Endodermal cell (in vitro differentiated cells): Measurements from ENCODE around the gene RAI2. TPM values are rescaled to one million over a fixed set of nuclear protein-coding genes. Genes with fewer than 3 reads are reported as not detected.

Experiments
- DNase-seq: peaks from one replicate; pipeline ENCODE4 v3.0.0-alpha.2; 2017
- H3K27ac ChIP-seq: 2 replicates; pipeline ENCODE4 v1.5.1; 2013; ENCODE audit warnings: mild to moderate bottlenecking, low read depth, low read length, moderate library complexity
- H3K27me3 ChIP-seq: 2 replicates; pipeline ENCODE4 v1.6.1; 2013; ENCODE audit warnings: mild to moderate bottlenecking, low read length, moderate library complexity; ENCODE audit not compliant: insufficient read depth, control insufficient read depth, poor library complexity, severe bottlenecking
- H3K36me3 ChIP-seq: 2 replicates; pipeline ENCODE4 v1.7.0; 2013; ENCODE audit warnings: mild to moderate bottlenecking, low read length, moderate library complexity; ENCODE audit not compliant: control insufficient read depth, insufficient read depth
- H3K4me1 ChIP-seq: one replicate; pipeline ENCODE4 v1.7.0; 2013; ENCODE audit warnings: low read length; ENCODE audit not compliant: control insufficient read depth, insufficient read depth
- H3K4me3 ChIP-seq: 2 replicates; pipeline ENCODE4 v1.5.1; 2013; ENCODE audit warnings: mild to moderate bottlenecking, low read length, moderate library complexity
- H3K9ac ChIP-seq: 2 replicates; pipeline ENCODE4 v1.6.1; 2013; ENCODE audit warnings: mild to moderate bottlenecking, low read length, moderate library complexity; ENCODE audit not compliant: poor library complexity, severe bottlenecking; ENCODE audit errors: extremely low read depth
- H3K9me3 ChIP-seq: 2 replicates; pipeline ENCODE4 v1.6.1; 2013; ENCODE audit warnings: mild to moderate bottlenecking, low read length, moderate library complexity; ENCODE audit not compliant: control insufficient read depth
- H3K27ac Mint-ChIP-seq: 2 replicates; pipeline ENCODE4 v1.8.0; 2020; ENCODE audit warnings: mixed read lengths
- H3K27me3 Mint-ChIP-seq: 2 replicates; pipeline ENCODE4 v1.8.0; 2021; ENCODE audit warnings: mild to moderate bottlenecking, mixed read lengths; ENCODE audit not compliant: insufficient read depth
- H3K36me3 Mint-ChIP-seq: 2 replicates; pipeline ENCODE4 v1.8.0; 2020; ENCODE audit warnings: low read depth, mixed read lengths
- H3K4me1 Mint-ChIP-seq: 2 replicates; pipeline ENCODE4 v1.8.0; 2020; ENCODE audit warnings: mixed read lengths
- H3K4me3 Mint-ChIP-seq: 2 replicates; pipeline ENCODE4 v1.8.0; 2020; ENCODE audit warnings: mild to moderate bottlenecking, moderate library complexity, mixed read lengths
- H3K9me3 Mint-ChIP-seq: 2 replicates; pipeline ENCODE4 v1.8.0; 2020; ENCODE audit warnings: mild to moderate bottlenecking, mixed read lengths
- WGBS, 2 experiments: methylation state at CpG; one replicate each; pipeline versions ENCODE4 v1.1.5 to v1.1.7; 2013; ENCODE audit warnings: missing lambda C conversion rate in 2 of 2, mixed read lengths in 1 of 2; ENCODE audit not compliant: insufficient coverage in 1 of 2, insufficient read length in 1 of 2; 5-methylcytosine and 5-hydroxymethylcytosine counted together
- long read RNA-seq, 4 experiments: library from polyadenylated mRNA in 2 of 4; library from RNA in 1 of 4; library from capped mRNA in 1 of 4; stranded (forward) in 3 of 4; unstranded in 1 of 4; transcript quantifications; one replicate each; pipeline ENCODE4 v2.0.0, GENCODE V29; 2020 to 2021; ENCODE audit warnings: inconsistent platforms in 1 of 4
- polyA plus RNA-seq, 2 experiments: library from polyadenylated mRNA; stranded (reverse); fragments of 50-300 nt; gene quantifications; one replicate each; pipeline ENCODE4 v1.2.3, GENCODE V29; 2013
- total RNA-seq, 2 donors: library from RNA; stranded (reverse); fragmentation: NEBNext Ultra II Directional in 1 of 2; extraction: Animal tissue kit (Norgen Biotek cat#: 25700) in 1 of 2; gene quantifications; 2 replicates in 1 of 2; 3 replicates in 1 of 2; pipeline ENCODE4 v1.2.1, GENCODE V29; 2021
- TF ChIP-seq, protein P1 (sequence below): fragments of 200-600 bp; sonication (generic); conservative IDR thresholded peaks from 2 replicates; pipeline ENCODE4 v1.5.0; 2021; ENCODE audit warnings: antibody characterized with exemption, mild to moderate bottlenecking

Gene RAI2
- total RNA-seq: 1 to 10 TPM; 4.8 to 5.8 TPM
- 1.2 TPM for polyA plus RNA-seq (2013, experiment 1 of 2)
- polyA plus RNA-seq (2013, experiment 2 of 2): 1.5 TPM
- long read RNA-seq, experiment 1, partial matches to known transcripts: 0 of 5 reads
- long read RNA-seq, experiment 1, other reads (novel, unspliced or antisense): 5 of 5 reads
- long read RNA-seq, experiment 2, partial matches to known transcripts: 12 of 15 reads
- long read RNA-seq, experiment 2, other reads (novel, unspliced or antisense): 3 of 15 reads
- long read RNA-seq, experiment 3, partial matches to known transcripts: 0 of 5 reads
- long read RNA-seq, experiment 3, other reads (novel, unspliced or antisense): 1 of 5 reads
- long read RNA-seq, experiment 4, partial matches to known transcripts: 0 of 1 reads
- long read RNA-seq, experiment 4, other reads (novel, unspliced or antisense): 1 of 1 reads

DNA sequence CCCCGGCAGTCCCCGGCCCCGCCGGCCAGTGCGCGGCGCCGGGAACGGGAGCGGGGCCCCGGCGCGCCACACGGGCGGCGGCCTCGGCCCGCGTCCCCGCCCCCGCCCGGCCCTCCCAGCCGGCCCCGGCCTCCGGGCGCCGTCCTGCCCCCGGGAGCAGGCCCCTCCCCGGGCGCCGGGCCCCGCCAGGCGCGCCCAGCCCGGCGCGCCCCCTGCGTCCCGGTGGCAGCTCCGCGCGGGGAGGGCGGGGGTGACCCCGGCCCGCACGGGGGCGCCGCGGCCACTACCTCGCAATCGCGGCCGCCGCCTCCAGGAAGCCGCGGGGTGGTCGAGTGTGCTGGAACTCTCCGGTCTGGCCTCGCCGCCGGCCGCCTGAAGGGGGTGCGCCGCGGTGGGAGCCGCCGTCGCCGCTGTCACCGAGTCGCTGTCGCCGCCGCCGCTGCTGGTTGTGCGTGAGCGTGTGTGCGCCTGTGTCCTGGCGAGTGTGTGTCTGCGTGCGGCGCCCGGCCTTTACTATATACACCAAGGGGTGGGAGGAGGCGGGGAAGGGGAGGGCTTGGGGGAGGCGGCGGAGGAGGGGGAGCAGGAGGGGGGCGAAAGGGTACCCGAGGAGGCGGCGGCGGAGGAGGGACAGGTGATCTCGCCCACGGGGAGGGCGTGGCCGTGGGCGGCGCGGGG, at the start of gene RAI2:
RAI2 (minus strand) TSS at position 488 of the 678 bp plus-strand sequence. CDS start 59,288 bp downstream, outside the sequence.
- WGBS, 2 experiments: 0% methylated on average over 61 of the region's 98 CpGs; no CpG with 5 or more reads in 1 of the 2 experiments
- peaks cover 75% of the 10 kb centered on the region for H3K27me3 ChIP-seq
- H3K36me3 Mint-ChIP-seq: no peaks in the 10 kb centered on the region

DNA sequence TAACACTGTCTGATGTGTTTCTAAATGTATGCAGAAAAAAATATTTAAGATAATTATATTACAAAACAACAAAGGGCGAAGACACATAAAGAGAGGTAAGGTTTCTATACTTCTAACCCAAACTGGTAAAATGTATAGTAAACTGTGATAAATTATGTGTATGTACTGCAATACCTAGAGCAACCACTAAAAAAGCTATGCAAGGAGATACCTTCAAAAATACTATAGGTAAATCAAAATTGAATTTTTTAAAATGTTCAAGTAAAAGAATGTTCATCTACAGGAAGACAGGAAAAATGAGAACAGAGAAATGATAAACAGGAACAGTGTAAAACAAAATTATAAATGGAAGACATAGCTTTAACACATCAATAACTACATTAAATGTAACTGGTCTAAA, 27.3 kb upstream of the RAI2 start:
- Histone ChIP-seq H3K27me3 (peaks cover 1% of the 10 kb centered on the region), H3K9me3 (no peaks in the 10 kb centered on the region), H3K9ac (no peak overlapping the region), H3K4me3 (no peak overlapping the region), H3K36me3 (no peaks in the 10 kb centered on the region), H3K4me1 (no peaks in the 10 kb centered on the region), H3K27ac (no peak overlapping the region)
- no peaks in the 10 kb centered on the region for H3K4me1 Mint-ChIP-seq
- H3K9me3 Mint-ChIP-seq: peaks cover 54% of the 10 kb centered on the region
- no peak overlapping the region for H3K27ac Mint-ChIP-seq
- WGBS, 2 experiments: no CpG with 5 or more reads among the region's 1 CpG
- TF ChIP-seq, protein P1, sequence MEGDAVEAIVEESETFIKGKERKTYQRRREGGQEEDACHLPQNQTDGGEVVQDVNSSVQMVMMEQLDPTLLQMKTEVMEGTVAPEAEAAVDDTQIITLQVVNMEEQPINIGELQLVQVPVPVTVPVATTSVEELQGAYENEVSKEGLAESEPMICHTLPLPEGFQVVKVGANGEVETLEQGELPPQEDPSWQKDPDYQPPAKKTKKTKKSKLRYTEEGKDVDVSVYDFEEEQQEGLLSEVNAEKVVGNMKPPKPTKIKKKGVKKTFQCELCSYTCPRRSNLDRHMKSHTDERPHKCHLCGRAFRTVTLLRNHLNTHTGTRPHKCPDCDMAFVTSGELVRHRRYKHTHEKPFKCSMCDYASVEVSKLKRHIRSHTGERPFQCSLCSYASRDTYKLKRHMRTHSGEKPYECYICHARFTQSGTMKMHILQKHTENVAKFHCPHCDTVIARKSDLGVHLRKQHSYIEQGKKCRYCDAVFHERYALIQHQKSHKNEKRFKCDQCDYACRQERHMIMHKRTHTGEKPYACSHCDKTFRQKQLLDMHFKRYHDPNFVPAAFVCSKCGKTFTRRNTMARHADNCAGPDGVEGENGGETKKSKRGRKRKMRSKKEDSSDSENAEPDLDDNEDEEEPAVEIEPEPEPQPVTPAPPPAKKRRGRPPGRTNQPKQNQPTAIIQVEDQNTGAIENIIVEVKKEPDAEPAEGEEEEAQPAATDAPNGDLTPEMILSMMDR: peak; percentile 49
- H3K36me3 Mint-ChIP-seq: no peaks in the 10 kb centered on the region
- no peak overlapping the region for H3K4me3 Mint-ChIP-seq
- no peak for DNase-seq
- H3K27me3 Mint-ChIP-seq: peaks cover 8% of the 10 kb centered on the region

More for the DNA sequence above, at the start of gene RAI2:
- Histone ChIP-seq H3K27ac (no peak within 1 kb of the TSS), H3K9me3 (no peaks in the 10 kb centered on the region), H3K4me1 (peaks cover 4% of the 10 kb centered on the region), H3K9ac (no peak within 1 kb of the TSS), H3K4me3 (peak within 1 kb of the TSS; percentile 80), H3K36me3 (no peaks in the 10 kb centered on the region)
- Mint-ChIP-seq H3K4me1 (peaks cover 7% of the 10 kb centered on the region), H3K27ac (no peak within 1 kb of the TSS), H3K4me3 (peak within 1 kb of the TSS; percentile 64), H3K9me3 (peaks cover 2% of the 10 kb centered on the region), H3K27me3 (peaks cover 90% of the 10 kb centered on the region)
- TF ChIP-seq, protein P1: peak; percentile 57
- peak; percentile 78 for DNase-seq

DNA sequence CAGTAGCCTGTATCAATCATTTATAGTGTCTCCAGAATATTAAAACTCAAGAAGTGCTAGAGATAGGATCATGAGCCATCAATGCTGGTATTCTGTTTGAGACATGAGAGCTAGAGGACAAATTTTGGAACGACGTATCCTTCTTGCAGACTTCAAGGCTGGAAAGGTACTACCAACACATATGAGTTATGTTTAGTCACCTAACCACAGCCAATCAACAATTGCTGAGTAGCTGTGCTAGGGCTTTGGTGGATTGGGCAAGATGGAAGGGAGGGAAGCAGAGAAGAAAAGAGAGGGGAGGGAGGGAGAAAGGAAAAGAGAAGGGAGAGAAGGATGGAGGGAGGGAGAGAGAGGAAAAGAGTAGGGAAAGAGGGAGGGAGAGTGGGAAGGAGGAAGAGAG, 21.6 kb upstream of the RAI2 start:
- Histone ChIP-seq H3K36me3 (no peaks in the 10 kb centered on the region), H3K9me3 (no peaks in the 10 kb centered on the region), H3K4me3 (no peak overlapping the region), H3K4me1 (no peaks in the 10 kb centered on the region), H3K27me3 (no peaks in the 10 kb centered on the region), H3K9ac (no peak overlapping the region), H3K27ac (no peak overlapping the region)
- no peak overlapping the region for H3K27ac Mint-ChIP-seq
- no peak for DNase-seq
- H3K4me3 Mint-ChIP-seq: no peak overlapping the region
- H3K4me1 Mint-ChIP-seq: no peaks in the 10 kb centered on the region
- H3K9me3 Mint-ChIP-seq: peaks cover 53% of the 10 kb centered on the region
- WGBS, 2 experiments: 80% methylated on average over 1 of the region's 2 CpGs; no CpG with 5 or more reads in 1 of the 2 experiments
- no peaks in the 10 kb centered on the region for H3K36me3 Mint-ChIP-seq
- TF ChIP-seq, protein P1: no peak
- peaks cover 4% of the 10 kb centered on the region for H3K27me3 Mint-ChIP-seq
